Smooth muscle cell (in vitro differentiated cells): ENCODE results near the gene CLK3. TPM values are rescaled to one million over a fixed set of nuclear protein-coding genes. Genes with fewer than 3 reads are reported as not detected.
"Not testable (repeated sequence)": the region's sequence is repeated elsewhere in the genome, so short reads cannot be mapped to it uniquely, and the experiment has no call there.

Experiments used
- DNase-seq: peaks from one replicate; lab custom pipeline; 2025; ENCODE audit not compliant: unreplicated experiment; lab: John Stamatoyannopoulos, UW
- H2AFZ ChIP-seq: fragments of 200-600 bp; sonication (generic); 2 replicates; pipeline ENCODE4 v1.6.0; 2016; ENCODE audit warnings: antibody characterized with exemption, low read depth, mild to moderate bottlenecking
- H3F3A ChIP-seq: fragments of 200-600 bp; sonication (generic); 2 replicates; pipeline ENCODE4 v1.6.0; 2017; ENCODE audit warnings: antibody characterized with exemption, low read depth
- H3K27ac ChIP-seq: fragments of 200-600 bp; sonication (generic); 2 replicates; pipeline ENCODE4 v1.5.1; 2016; ENCODE audit warnings: low read depth, mild to moderate bottlenecking
- H3K27me3 ChIP-seq: fragments of 200-600 bp; sonication (generic); 2 replicates; pipeline ENCODE4 v1.6.1; 2016; ENCODE audit warnings: low read depth, mild to moderate bottlenecking
- H3K36me3 ChIP-seq: fragments of 200-600 bp; sonication (generic); 2 replicates; pipeline ENCODE4 v1.5.1; 2016; ENCODE audit warnings: low read depth
- H3K4me1 ChIP-seq: fragments of 200-600 bp; sonication (generic); 2 replicates; pipeline ENCODE4 v1.5.1; 2016; ENCODE audit warnings: low read depth
- H3K4me2 ChIP-seq: fragments of 200-600 bp; sonication (generic); 2 replicates; pipeline ENCODE4 v1.6.0; 2016; ENCODE audit warnings: mild to moderate bottlenecking
- H3K4me3 ChIP-seq: fragments of 200-600 bp; sonication (generic); 2 replicates; pipeline ENCODE4 v1.5.1; 2016; ENCODE audit warnings: mild to moderate bottlenecking
- H3K79me2 ChIP-seq: fragments of 200-600 bp; sonication (generic); 2 replicates; pipeline ENCODE4 v1.6.0; 2016; ENCODE audit warnings: low read depth, mild to moderate bottlenecking
- H3K9ac ChIP-seq: fragments of 200-600 bp; sonication (generic); 2 replicates; pipeline ENCODE4 v1.6.0; 2016; ENCODE audit warnings: low read depth
- H3K9me3 ChIP-seq: fragments of 200-600 bp; sonication (generic); replicated peaks from 2 replicates; pipeline ENCODE4 v1.5.1; 2016; ENCODE audit warnings: low read depth
- H4K20me1 ChIP-seq: fragments of 200-600 bp; sonication (generic); 2 replicates; pipeline ENCODE4 v1.6.0; 2016; ENCODE audit warnings: low read depth
- WGBS: methylation state at CpG from one replicate; pipeline ENCODE4 v1.1.7; 2016; ENCODE audit warnings: low lambda C conversion rate; 5-methylcytosine and 5-hydroxymethylcytosine counted together
- polyA plus RNA-seq: library from polyadenylated mRNA; unstranded; fragments of >200 nt; fragmentation: Nextera tagmentation; extraction: Ambion mirVana; gene quantifications from 2 replicates; pipeline ENCODE4 v1.2.1, GENCODE V29; 2016
- total RNA-seq: library from RNA; depleted of rRNA; stranded (reverse); fragments of >200 nt; gene quantifications from 2 replicates; pipeline ENCODE4 v1.2.3, GENCODE V29; 2014
- TF ChIP-seq, protein P1 (sequence below): fragments of 200-600 bp; sonication (generic); IDR thresholded peaks from 2 replicates; pipeline ENCODE4 v1.5.1; 2017; ENCODE audit warnings: borderline replicate concordance, mild to moderate bottlenecking, antibody characterized with exemption; ENCODE audit not compliant: insufficient read depth, poor library complexity, severe bottlenecking

Gene CLK3
- total and polyA plus RNA-seq, 2 experiments from 2014 or later: 68.8 to 105 TPM

GRCh38 chr15:74628199-74628598 lies 12.6 kb downstream of the CLK3 start:
- Histone ChIP-seq H3K9ac (no peak overlapping the region), H3F3A (peaks cover 4% of the 10 kb centered on the region), H3K4me1 (no peaks in the 10 kb centered on the region), H3K27me3 (no peaks in the 10 kb centered on the region), H2AFZ (no peak overlapping the region), H3K36me3 (peaks cover 4% of the 10 kb centered on the region), H3K27ac (no peak overlapping the region), H3K79me2 (no peaks in the 10 kb centered on the region), H3K4me2 (no peak overlapping the region), H3K4me3 (no peak overlapping the region), H3K9me3 (no peaks in the 10 kb centered on the region), H4K20me1 (peaks cover 95% of the 10 kb centered on the region)
- no peak for DNase-seq
- 100% methylated on average over 3 of the region's 3 CpGs for WGBS
- TF ChIP-seq, protein P1, sequence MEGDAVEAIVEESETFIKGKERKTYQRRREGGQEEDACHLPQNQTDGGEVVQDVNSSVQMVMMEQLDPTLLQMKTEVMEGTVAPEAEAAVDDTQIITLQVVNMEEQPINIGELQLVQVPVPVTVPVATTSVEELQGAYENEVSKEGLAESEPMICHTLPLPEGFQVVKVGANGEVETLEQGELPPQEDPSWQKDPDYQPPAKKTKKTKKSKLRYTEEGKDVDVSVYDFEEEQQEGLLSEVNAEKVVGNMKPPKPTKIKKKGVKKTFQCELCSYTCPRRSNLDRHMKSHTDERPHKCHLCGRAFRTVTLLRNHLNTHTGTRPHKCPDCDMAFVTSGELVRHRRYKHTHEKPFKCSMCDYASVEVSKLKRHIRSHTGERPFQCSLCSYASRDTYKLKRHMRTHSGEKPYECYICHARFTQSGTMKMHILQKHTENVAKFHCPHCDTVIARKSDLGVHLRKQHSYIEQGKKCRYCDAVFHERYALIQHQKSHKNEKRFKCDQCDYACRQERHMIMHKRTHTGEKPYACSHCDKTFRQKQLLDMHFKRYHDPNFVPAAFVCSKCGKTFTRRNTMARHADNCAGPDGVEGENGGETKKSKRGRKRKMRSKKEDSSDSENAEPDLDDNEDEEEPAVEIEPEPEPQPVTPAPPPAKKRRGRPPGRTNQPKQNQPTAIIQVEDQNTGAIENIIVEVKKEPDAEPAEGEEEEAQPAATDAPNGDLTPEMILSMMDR: no peak

DNA sequence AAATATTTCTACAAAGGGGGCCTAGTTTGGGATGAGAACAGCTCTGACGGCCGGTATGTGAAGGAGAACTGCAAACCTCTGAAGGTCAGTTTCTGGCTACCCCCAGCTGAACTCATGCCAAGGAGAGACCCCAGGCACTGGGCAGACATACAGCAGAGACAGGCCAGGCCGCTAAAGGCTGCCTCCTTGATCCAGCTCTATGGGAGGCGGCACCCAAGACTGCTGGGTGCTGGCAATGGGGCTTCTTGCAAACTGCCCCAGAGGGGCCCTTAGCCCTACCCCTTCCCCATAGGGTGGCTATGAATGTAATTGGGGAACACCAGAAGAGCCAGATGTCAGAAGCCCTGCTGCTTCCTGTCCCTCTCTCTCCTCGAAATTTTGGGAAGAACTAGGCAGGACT lies 13.3 kb downstream of the CLK3 start:
- Histone ChIP-seq H3K79me2 (no peaks in the 10 kb centered on the region), H3K36me3 (peaks cover 4% of the 10 kb centered on the region), H3K4me1 (no peaks in the 10 kb centered on the region), H3K4me2 (no peak overlapping the region), H3K27ac (no peak overlapping the region), H3K4me3 (no peak overlapping the region), H3K9ac (no peak overlapping the region), H3K9me3 (no peaks in the 10 kb centered on the region), H4K20me1 (peaks cover 90% of the 10 kb centered on the region), H2AFZ (no peak overlapping the region), H3K27me3 (no peaks in the 10 kb centered on the region), H3F3A (peaks cover 4% of the 10 kb centered on the region)
- 93% methylated on average over 5 of the region's 5 CpGs for WGBS
- TF ChIP-seq, protein P1: no peak
- no peak for DNase-seq

- 97% methylated on average over 9 of the region's 10 CpGs for WGBS
Observed at GRCh38 chr15:74629696-74630095, 14.1 kb downstream of the CLK3 start.

DNA sequence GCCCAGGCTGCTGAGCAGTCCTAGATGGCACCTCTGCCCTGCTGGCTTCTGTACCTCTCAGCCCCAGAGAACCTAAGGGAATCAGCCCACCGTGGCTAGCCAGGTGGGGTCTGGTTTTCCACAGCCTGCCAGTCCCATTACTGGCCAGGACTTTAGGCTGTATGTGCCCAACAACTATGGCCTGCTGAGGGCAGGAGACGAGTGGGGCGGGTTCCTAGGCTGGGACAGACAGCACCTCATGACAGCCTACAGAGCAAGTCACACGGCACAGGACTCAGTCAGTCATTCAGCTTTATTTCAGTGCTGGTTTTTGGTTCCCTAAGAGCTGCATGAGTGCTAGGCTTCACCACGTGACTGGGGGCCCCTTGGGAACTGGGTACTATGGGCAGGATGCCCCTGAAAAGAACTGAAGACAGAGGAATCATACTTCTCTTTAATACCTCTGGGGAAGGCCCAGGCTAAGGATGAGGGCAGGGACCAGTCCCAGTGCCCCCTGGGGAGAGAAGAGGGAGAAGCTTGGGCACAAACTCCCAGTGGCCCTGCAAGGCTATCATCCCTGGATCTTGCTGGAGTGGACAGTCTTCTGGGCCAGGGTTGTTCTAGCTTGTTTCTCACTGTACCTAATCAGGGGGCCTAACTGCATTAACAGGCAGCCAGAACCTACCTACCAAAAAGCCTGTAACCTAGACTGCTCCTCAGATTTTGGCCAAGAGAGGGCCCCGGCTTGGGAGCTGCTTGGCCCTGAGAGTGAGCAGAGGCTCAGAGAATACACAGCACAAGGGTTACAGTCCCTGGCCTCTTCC lies 14.8 kb downstream of the CLK3 start:
- Histone ChIP-seq H3K27me3 (no peaks in the 10 kb centered on the region), H2AFZ (no peak overlapping the region), H3K27ac (no peak overlapping the region), H3F3A (peaks cover 4% of the 10 kb centered on the region), H3K36me3 (no peaks in the 10 kb centered on the region), H3K4me1 (no peaks in the 10 kb centered on the region), H3K9ac (no peak overlapping the region), H3K4me3 (no peak overlapping the region), H3K4me2 (no peak overlapping the region), H3K9me3 (no peaks in the 10 kb centered on the region), H4K20me1 (peaks cover 90% of the 10 kb centered on the region), H3K79me2 (no peaks in the 10 kb centered on the region)
- WGBS: 88% methylated on average over 6 of the region's 6 CpGs
- TF ChIP-seq, protein P1: no peak
- DNase-seq: no peak

More at GRCh38 chr15:74629696-74630095, 14.1 kb downstream of the CLK3 start:
- peaks cover 88% of the 10 kb centered on the region for H4K20me1 ChIP-seq
- not testable (repeated sequence) for H3K4me2 ChIP-seq, H3K27me3 ChIP-seq, DNase-seq, H3K79me2 ChIP-seq, H2AFZ ChIP-seq, H3K36me3 ChIP-seq, H3K9me3 ChIP-seq, H3F3A ChIP-seq, H3K27ac ChIP-seq, H3K9ac ChIP-seq, H3K4me1 ChIP-seq, H3K4me3 ChIP-seq
